HepG2 (cell line): ENCODE results near the gene SP9. TPM values are rescaled to one million over a fixed set of nuclear protein-coding genes. Genes with fewer than 3 reads are reported as not detected.

ENCODE experiments used
- ATAC-seq: fragments of 200-7000 bp; cut with Tn5 transposase; 3 replicates; pipeline ENCODE4 v1.9.1; 2020; ENCODE audit warnings: mild to moderate bottlenecking, moderate library complexity
- BruUV-seq: library from RNA; stranded (reverse); fragments of 400-500 nt; replicated peaks from 2 replicates; lab custom pipeline; 2021; lab: Mats Ljungman, UMichigan
- CTCF ChIA-PET: fragments of 300-600 bp; formaldehyde crosslinking; extraction: SDS; loops from one replicate; lab custom pipeline; 2021; ENCODE audit warnings: low total read pairs, inconsistent platforms, low intra/inter-chr PET ratio; lab: Yijun Ruan, JAX
- POLR2A ChIA-PET: fragments of 350-600 bp; sonication (Branson Sonifier 250); formaldehyde crosslinking; loops from one replicate; lab custom pipeline; 2020; ENCODE audit warnings: antibody characterized with exemption, inconsistent platforms; lab: Yijun Ruan, JAX
- DNase-seq: peaks from one replicate; pipeline ENCODE4 v3.0.0-alpha.2; 2015; ENCODE audit warnings: low spot score
- FAIRE-seq: peaks from 3 replicates; lab custom pipeline; 2011; peaks lifted over from hg19 to GRCh38; lab: Jason Lieb, UNC
- H2AFZ ChIP-seq: one replicate; pipeline ENCODE4 v1.6.1; 2011; ENCODE audit warnings: low read length, inconsistent platforms
- H3K27ac ChIP-seq: fragments of 300-600 bp; 3 replicates; pipeline ENCODE4 v1.8.0; 2011; ENCODE audit warnings: mixed run types, mild to moderate bottlenecking, mixed read lengths, low read length, inconsistent platforms; ENCODE audit not compliant: insufficient read depth; ENCODE audit errors: extremely low read length
- H3K27me3 ChIP-seq, 2 experiments: fragments of 200-600 bp in 1 of 2; 2 replicates in 1 of 2; 3 replicates in 1 of 2; pipeline versions ENCODE4 v1.6.0 to v1.8.0; 2011; ENCODE audit warnings: low read length in 2 of 2, mild to moderate bottlenecking in 2 of 2, moderate library complexity in 2 of 2, inconsistent platforms in 1 of 2; ENCODE audit not compliant: insufficient read depth in 2 of 2, control insufficient read depth in 1 of 2
- H3K36me3 ChIP-seq, 2 experiments: fragments of 200-600 bp in 1 of 2; replicated peaks in 1 of 2; 2 replicates in 1 of 2; 3 replicates in 1 of 2; pipeline versions ENCODE4 v1.5.1 to v1.8.0; 2011; ENCODE audit warnings: low read length in 2 of 2, inconsistent platforms in 1 of 2; ENCODE audit not compliant: insufficient read depth in 2 of 2, control insufficient read depth in 1 of 2
- H3K4me1 ChIP-seq: 2 replicates; pipeline ENCODE4 v1.5.1; 2012; ENCODE audit warnings: low read length, inconsistent platforms; ENCODE audit not compliant: insufficient read depth
- H3K4me2 ChIP-seq: 2 replicates; pipeline ENCODE4 v1.6.0; 2011; ENCODE audit warnings: low read depth, low read length, inconsistent platforms
- H3K4me3 ChIP-seq, 3 experiments: fragments of 200-600 bp in 1 of 3; sonication (generic), shearing (Covaris generic) in 1 of 3; replicated peaks in 1 of 3; 2 replicates each; pipeline ENCODE4 v1.5.1; 2011 to 2016; ENCODE audit warnings: low read length in 3 of 3, inconsistent platforms in 2 of 3, low read depth in 2 of 3, mild to moderate bottlenecking in 2 of 3, control low read depth in 1 of 3, mixed read lengths in 1 of 3; ENCODE audit not compliant: insufficient read depth in 1 of 3
- H3K79me2 ChIP-seq: one replicate; pipeline ENCODE4 v1.6.1; 2011; ENCODE audit warnings: low read length, inconsistent platforms; ENCODE audit not compliant: insufficient read depth
- H3K9ac ChIP-seq: 2 replicates; pipeline ENCODE4 v1.6.0; 2011; ENCODE audit warnings: mild to moderate bottlenecking, low read depth, low read length, inconsistent platforms; ENCODE audit not compliant: insufficient read depth
- H3K9me3 ChIP-seq: 2 replicates; pipeline ENCODE4 v1.5.1; 2012; ENCODE audit warnings: mild to moderate bottlenecking, low read length
- H4K20me1 ChIP-seq: 2 replicates; pipeline ENCODE4 v1.6.0; 2011; ENCODE audit warnings: inconsistent platforms, mild to moderate bottlenecking, low read length, moderate library complexity; ENCODE audit not compliant: insufficient read depth
- STAG1 ChIP-seq: sonication (generic); formaldehyde crosslinking; IDR thresholded peaks from 2 replicates; pipeline ENCODE4 v1.4.0; 2020; ENCODE audit warnings: missing genetic modification reagents
- ZFP36L1 ChIP-seq: sonication (generic); formaldehyde crosslinking; IDR thresholded peaks from 2 replicates; pipeline ENCODE4 v1.8.0; 2022; ENCODE audit warnings: mild to moderate bottlenecking, missing genetic modification reagents, moderate library complexity
- ZNF430 ChIP-seq: sonication (generic); formaldehyde crosslinking; IDR thresholded peaks from 2 replicates; pipeline ENCODE4 v1.9.0; 2021; ENCODE audit warnings: mild to moderate bottlenecking, missing genetic modification reagents
- ZNF589 ChIP-seq: sonication (generic); formaldehyde crosslinking; conservative IDR thresholded peaks from 2 replicates; pipeline ENCODE4 v1.8.0; 2022; ENCODE audit warnings: mild to moderate bottlenecking, moderate library complexity, missing genetic modification reagents
- WGBS: methylation state at CpG from one replicate; pipeline ENCODE4 v1.1.6; 2017; ENCODE audit warnings: low lambda C conversion rate; 5-methylcytosine and 5-hydroxymethylcytosine counted together
- in situ Hi-C: cut with HindIII; loops from 2 replicates; pipeline ENCODE4 v1.10.0; 2017; ENCODE audit warnings: low pct_unique_long_range_greater_than_20kb; ENCODE audit not compliant: extremely low pct_ligation_motif_present
- intact Hi-C: fragments of 100-400 bp; cut with micrococcal nuclease; formaldehyde crosslinking; loops from one replicate; pipeline ENCODE4 v1.10.0; 2022; ENCODE audit not compliant: unreplicated experiment
- polyA plus RNA-seq, 8 experiments: library from polyadenylated mRNA; depleted of rRNA in 3 of 8; stranded (reverse) in 7 of 8; unstranded in 1 of 8; fragments of >200 nt; fragmentation: Illumina TruSeq in 4 of 8; extraction: Trizol in 4 of 8; gene quantifications; 2 replicates each; pipeline versions ENCODE4 v1.2.1 to v1.2.3, GENCODE V29; 2011 to 2016; ENCODE audit warnings: low read depth in 4 of 8, missing spikeins in 1 of 8, mixed read lengths in 1 of 8; ENCODE audit not compliant: insufficient read depth in 1 of 8
- total RNA-seq, 5 experiments: library from RNA; depleted of rRNA; stranded (reverse); fragments of >200 nt; fragmentation: Illumina TruSeq; extraction: Trizol; gene quantifications; 2 replicates each; pipeline ENCODE4 v1.2.3, GENCODE V29; 2016; ENCODE audit warnings: low read depth in 1 of 5
- TF ChIP-seq, protein P1 (sequence below): sonication (generic); formaldehyde crosslinking; IDR thresholded peaks from 2 replicates; pipeline ENCODE4 v1.5.0; 2020; ENCODE audit warnings: mild to moderate bottlenecking, missing genetic modification reagents, moderate library complexity
- TF ChIP-seq, protein P2 (sequence below): IDR thresholded peaks from 2 replicates; pipeline ENCODE4 v1.6.1; 2016; ENCODE audit warnings: missing compliant biosample characterization, missing genetic modification reagents, borderline replicate concordance

The SP9 gene
- total and polyA plus RNA-seq, 2 of the 13 experiments (the other 11 are each of a cell fraction or from before 2014, with no cell fraction given), result not detected

DNA sequence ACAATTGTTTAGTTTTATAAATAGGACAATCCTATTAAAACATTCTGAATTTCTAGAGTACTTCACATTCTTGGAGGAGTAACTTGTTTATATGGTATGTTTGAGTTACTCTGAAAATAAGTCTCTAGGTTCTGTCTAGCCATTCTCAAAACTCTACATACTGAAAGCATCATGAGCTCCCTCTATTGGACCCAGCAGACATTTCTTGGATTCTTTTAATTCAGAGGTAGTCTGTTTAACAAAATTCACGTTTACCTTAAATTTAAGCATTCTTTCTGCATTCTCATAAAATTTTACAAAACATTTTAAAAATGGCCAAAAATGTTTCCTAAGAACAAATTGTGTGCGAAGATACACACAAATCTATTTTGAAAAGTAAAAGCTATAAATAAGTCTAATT is 15.3 kb downstream of the SP9 start:
- in situ Hi-C loops (no loop called here), intact Hi-C loops (no loop called here)
- POLR2A ChIA-PET, result interaction anchor here (1.1 to 1.2 kb wide), 2 partner anchors 46 to 101 kb away, joined by 3 read pairs; no protein-coding TSS in a partner anchor
- Histone ChIP-seq H3K9me3 (no peaks in the 10 kb centered on the region), H3K4me3 (no peak overlapping the region), H3K9ac (no peak overlapping the region), H3K4me2 (no peak overlapping the region), H4K20me1 (no peaks in the 10 kb centered on the region; the same call in 1 of the 2 replicates), H2AFZ (no peak overlapping the region), H3K36me3 (peaks cover 3 to 11% of the 10 kb centered on the region in 2 experiments; a peak in 4 of 5 replicates), H3K27ac (no peak overlapping the region), H3K79me2 (no peaks in the 10 kb centered on the region), H3K27me3 (no peaks in the 10 kb centered on the region), H3K4me1 (0 out of 2 replicates have a peak, but pooled peaks cover under 1% of the 10 kb centered on the region)
- TF ChIP-seq STAG1 (peak; percentile 28; the same call in 1 of the 2 replicates), ZFP36L1 (CRISPR knock-in tag) (no peak), ZNF430 (no peak), ZNF589 (CRISPR knock-in tag) (no peak)
- TF ChIP-seq, protein P1, sequence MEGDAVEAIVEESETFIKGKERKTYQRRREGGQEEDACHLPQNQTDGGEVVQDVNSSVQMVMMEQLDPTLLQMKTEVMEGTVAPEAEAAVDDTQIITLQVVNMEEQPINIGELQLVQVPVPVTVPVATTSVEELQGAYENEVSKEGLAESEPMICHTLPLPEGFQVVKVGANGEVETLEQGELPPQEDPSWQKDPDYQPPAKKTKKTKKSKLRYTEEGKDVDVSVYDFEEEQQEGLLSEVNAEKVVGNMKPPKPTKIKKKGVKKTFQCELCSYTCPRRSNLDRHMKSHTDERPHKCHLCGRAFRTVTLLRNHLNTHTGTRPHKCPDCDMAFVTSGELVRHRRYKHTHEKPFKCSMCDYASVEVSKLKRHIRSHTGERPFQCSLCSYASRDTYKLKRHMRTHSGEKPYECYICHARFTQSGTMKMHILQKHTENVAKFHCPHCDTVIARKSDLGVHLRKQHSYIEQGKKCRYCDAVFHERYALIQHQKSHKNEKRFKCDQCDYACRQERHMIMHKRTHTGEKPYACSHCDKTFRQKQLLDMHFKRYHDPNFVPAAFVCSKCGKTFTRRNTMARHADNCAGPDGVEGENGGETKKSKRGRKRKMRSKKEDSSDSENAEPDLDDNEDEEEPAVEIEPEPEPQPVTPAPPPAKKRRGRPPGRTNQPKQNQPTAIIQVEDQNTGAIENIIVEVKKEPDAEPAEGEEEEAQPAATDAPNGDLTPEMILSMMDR (CRISPR knock-in tag), result peak; percentile 30
- TF ChIP-seq, protein P2, sequence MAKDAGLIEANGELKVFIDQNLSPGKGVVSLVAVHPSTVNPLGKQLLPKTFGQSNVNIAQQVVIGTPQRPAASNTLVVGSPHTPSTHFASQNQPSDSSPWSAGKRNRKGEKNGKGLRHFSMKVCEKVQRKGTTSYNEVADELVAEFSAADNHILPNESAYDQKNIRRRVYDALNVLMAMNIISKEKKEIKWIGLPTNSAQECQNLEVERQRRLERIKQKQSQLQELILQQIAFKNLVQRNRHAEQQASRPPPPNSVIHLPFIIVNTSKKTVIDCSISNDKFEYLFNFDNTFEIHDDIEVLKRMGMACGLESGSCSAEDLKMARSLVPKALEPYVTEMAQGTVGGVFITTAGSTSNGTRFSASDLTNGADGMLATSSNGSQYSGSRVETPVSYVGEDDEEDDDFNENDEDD, result no peak
- CTCF ChIA-PET, result interaction anchor here (0.9 kb wide), 1 partner anchor 192 kb away, joined by 3 read pairs; no protein-coding TSS in a partner anchor
- peak; percentile 45; the same call in 1 of the 3 replicates for ATAC-seq
- no peak for FAIRE-seq
- WGBS, result 86% methylated on average over 2 of the region's 2 CpGs
- no TSS peak for BruUV-seq
- DNase-seq, result no peak
